IPS DF 4.7 (cell line): ENCODE data around the gene GABRG2.
"Not testable (repeated sequence)": the region's sequence is repeated elsewhere in the genome, so short reads cannot be mapped to it uniquely, and the experiment has no call there.

Source experiments
- DNase-seq: peaks from one replicate; pipeline ENCODE4 v3.0.0-alpha.2; 2013; ENCODE audit warnings: low spot score; ENCODE audit errors: extremely low read depth

Gene GABRG2

DNA sequence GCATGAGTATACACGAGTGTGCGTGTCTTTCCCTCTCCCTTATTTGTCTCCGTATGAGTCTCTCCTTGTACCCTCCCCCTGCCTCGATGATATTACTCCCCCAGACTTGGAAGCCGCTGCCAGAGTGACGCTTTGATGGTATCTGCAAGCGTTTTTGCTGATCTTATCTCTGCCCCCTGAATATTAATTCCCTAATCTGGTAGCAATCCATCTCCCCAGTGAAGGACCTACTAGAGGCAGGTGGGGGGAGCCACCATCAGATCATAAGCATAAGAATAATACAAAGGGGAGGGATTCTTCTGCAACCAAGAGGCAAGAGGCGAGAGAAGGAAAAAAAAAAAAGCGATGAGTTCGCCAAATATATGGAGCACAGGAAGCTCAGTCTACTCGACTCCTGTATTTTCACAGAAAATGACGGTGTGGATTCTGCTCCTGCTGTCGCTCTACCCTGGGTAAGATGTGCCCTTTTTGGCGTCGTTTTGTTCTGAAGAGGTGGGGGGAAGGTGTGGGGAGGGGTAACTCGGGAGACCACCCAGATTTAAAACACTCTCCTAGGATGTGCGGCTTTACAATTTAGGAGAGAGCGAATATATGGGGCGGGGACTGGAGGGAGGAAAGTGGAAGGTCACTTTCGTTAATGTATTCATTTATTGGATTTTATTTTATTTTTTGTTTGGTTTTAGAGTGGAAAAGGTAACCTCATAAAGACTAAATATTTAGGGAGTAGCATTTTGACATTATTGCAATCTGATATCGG, at the start of gene GABRG2:
TSS of gene GABRG2 (plus strand) at position 119 of the 757 bp plus-strand sequence. CDS start at position 346, 227 bp downstream.
- DNase-seq: no peak

DNA sequence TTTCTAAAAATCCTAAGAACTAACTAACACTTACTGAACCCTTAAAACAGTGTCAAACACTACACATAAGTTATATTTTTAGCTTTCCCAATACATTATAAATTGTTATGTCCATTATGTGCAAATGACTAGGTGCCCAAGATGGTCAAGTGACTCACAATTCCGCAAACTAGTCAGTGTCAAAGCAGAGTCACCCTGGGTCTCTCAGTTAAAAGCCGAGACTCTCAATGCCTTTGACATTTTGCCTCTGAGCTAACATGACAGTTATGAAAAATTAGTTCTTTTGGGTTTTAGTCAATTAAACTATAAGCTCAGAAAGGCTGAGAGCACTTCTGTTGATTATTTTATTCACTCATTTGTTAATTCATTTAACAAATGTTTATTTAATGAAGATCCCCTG, 42.3 kb upstream of the GABRG2 start:
- no peak for DNase-seq

- no peak for DNase-seq
Observed at GRCh38 chr5:162026803-162027202, 40.8 kb upstream of the GABRG2 start.

DNA sequence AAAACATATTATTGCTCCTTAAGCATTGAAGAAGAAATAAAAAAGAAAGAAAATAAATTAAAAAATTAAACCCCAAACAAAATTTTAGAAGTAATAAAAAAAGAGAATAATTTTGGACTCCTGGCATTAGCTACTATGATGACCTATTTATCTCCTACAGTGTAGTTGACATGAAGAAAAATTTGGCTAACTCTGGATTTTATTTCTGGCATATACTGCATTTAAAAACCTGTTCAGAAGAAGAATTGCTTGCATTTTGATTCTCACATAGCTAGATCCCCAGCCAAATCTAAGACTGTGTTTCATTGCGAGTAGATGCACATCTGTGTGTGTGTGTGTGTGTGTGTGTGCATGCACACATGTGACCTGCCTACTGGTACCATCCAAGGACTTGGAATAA, 30.1 kb upstream of the GABRG2 start:
- DNase-seq: no peak

DNA sequence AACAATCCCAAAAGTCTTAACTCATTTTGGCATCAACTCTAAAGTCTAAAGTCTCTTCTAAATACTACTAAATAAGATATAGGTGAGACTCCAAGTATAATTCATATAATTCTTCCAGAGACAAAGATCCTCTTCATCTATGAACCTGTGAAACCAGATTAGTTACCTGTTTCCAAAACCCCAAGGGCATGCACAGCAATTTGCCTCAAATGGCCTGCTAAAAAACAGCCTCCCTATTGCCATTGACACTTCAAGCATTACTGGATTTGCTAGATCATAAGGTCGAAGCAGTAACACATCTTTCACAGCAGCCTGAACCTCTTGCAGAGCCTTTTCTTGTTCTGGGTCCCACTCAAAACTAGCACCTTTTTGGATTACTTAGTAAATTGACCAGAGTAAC, 20.3 kb upstream of the GABRG2 start:
- no peak for DNase-seq

- DNase-seq: no peak
Observed at GRCh38 chr5:162052676-162053075, 14.9 kb upstream of the GABRG2 start.

- not testable (repeated sequence) for DNase-seq
Observed at GRCh38 chr5:162055095-162055494, 12.5 kb upstream of the GABRG2 start.

- no peak for DNase-seq
Observed at GRCh38 chr5:162067162-162067561, 411 bp upstream of the GABRG2 start.

GRCh38 chr5:162068412-162068811, 839 bp downstream of the GABRG2 start:
- peak; percentile 94 for DNase-seq

DNA sequence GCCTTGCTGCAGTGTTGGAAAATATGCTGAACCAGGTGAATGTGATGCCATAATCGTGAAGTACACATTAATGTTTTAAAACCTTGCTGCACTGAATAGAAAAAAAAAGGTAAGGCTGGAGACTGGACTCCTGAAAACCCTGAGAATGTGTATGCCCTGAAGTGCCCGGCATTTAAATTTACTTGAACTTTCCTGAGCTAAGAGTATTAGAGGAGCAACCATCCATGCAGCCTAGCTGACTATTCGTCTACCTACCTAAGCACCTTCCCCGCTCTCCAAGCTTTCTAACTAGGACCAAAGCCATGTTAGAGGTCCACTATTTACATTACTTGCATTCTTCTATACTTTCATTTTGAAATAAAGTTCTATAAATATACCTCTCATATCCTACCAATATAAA, 1.4 kb downstream of the GABRG2 start:
- DNase-seq: no peak

- no peak for DNase-seq
Observed at GRCh38 chr5:162078805-162079204, 11.2 kb downstream of the GABRG2 start.

GRCh38 chr5:162091336-162091735, 23.8 kb downstream of the GABRG2 start:
- DNase-seq: no peak

GRCh38 chr5:162096448-162096847, 28.9 kb downstream of the GABRG2 start:
- DNase-seq: no peak

DNA sequence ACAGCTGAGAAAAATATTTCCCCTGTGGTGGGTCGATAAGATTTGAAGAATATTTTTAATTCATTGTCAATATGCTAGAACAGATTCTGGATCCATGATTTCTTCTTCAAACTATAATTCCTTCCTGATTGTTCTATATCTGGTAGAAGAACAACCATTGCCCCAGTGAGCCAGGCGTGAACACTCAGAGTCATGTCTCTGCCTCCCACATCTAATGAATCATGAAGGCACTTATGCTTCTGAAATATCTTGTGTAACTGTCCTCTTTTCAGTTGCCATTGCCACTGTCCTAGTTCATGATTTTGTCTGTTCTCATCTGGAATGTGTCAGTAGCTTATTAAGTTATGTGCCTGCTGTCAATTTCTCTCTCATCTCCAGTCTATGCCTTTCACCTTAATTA, 40.0 kb downstream of the GABRG2 start:
- no peak for DNase-seq

DNA sequence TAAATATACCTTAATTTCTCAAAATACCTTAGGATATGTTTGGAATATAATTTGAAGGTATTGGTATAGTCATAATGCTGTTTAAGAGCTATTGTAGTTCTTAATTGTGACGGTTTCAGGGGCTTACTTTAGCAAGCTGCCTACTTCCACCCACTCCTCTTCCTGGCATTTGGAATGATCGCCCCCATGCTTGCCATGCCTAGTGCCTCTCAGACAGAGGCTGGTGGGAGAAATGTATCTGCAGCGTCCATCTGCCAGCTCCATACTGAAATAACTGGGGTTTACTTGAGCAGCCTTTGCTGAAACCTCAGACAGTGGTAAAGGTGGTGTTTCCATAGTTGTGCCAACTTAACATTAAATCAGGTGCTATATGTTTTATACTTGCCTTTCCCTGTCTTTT, 52.2 kb downstream of the GABRG2 start:
- DNase-seq: no peak

DNA sequence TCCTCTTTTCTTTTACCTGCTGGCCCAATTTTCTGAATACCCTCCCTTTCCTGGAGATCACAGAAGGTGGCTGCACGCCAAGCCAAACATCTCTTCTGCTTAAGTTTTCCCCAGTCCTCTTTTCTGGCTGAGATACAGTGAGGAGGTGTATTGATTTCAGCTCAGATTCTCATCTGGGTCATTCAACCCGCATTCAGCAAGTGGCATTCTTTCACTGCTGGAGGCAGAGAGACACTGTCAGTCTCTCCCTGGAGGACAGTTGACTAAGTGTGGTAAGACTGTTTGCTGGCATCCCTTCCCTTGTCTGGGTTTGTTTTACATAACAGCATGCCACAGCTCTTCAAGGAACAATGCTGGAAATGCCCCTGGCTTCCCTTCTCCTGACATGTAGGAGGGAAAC, 60.5 kb downstream of the GABRG2 start:
- peak; percentile 72 for DNase-seq

GRCh38 chr5:162132348-162132747, 64.8 kb downstream of the GABRG2 start:
- DNase-seq: no peak

DNA sequence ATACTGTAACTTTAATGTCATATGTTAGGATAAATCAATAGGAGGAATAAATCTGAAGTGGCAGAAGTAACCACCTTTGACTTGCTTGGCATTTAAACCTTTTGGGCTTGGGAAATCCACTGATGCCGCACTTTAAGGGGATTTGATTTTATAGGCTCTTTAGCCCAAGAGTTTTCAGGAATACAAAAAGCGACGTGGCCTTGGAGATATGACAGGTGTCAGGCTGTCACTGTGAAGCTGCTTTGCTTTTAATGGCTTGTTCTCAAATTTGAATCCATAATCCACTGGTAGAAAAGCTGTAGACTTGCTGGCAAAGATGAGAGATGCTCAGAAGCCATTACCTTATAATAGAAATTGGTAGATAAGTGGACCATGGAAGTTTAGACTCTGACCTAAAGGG, 71.6 kb downstream of the GABRG2 start:
- no peak for DNase-seq

DNA sequence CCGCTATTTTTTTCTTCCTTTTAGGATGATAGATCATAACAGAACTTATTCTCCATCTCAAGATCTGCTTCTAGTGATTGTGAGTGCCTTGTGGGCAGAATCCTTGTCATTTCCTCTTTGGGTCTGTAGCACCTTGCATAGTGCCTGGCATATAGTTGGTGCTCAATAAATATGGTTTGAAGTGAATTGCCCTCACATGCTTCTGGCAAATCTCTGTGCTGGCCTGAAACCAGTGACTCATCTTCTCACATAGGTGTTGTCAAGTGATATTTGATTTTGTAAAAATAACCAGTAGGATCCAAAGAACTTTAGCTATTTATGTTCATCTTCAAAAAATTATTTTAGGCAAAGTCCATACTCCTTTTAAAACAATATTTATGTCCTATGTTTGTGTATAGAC, 86.7 kb downstream of the GABRG2 start:
- DNase-seq: no peak

DNA sequence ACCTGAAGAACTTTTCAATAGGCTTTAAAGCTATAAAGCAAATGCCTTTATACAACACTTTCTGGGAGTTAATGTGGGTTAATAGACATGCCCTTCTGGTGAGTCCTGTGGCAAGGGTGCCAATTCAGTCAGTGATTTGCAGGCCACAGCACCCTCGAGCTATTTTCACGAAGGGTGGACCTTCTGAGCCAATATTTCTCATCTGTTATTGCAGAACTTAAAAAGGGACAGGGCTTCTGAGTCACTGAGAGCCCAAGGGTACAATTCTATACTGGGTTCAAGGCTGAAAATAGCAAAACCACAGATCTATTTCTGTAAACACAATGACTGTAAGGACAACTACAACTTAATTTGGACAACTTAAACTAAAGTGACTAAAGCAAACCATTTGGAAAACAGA, 92.8 kb downstream of the GABRG2 start:
- no peak for DNase-seq

DNA sequence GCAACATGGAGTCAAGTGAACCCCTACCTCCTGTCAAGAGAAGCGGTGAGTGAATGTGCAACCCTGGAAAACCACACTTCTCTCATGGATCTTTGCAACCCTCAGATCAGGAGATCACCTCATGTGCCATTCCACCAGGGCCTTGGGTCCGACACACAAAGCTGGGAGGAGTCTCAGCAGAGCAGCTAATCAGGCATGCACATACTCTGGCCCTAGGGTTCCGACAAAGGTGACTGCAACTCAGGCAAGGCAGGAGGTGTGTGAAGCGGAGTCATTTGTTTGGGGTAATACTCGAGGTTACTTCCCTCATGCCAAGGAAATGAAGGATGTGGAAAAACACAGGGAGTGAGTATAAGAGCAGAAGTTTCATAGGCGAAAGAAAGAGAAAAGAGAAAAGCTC, 96.1 kb downstream of the GABRG2 start:
- no peak for DNase-seq

GRCh38 chr5:162174358-162174974, 106.9 kb downstream of the GABRG2 start:
- no peak for DNase-seq

GRCh38 chr5:162187371-162187770, 119.8 kb downstream of the GABRG2 start:
- DNase-seq: no peak
